UCSD-AML1 (cell line): Measurements from ENCODE around the gene MYNN.
"Not testable (repeated sequence)": the region's sequence is repeated elsewhere in the genome, so short reads cannot be mapped to it uniquely, and the experiment has no call there.

ENCODE experiments used
- DNase-seq: peaks from one replicate; lab custom pipeline; 2025; ENCODE audit not compliant: unreplicated experiment; lab: John Stamatoyannopoulos, UW

MYNN gene

DNA sequence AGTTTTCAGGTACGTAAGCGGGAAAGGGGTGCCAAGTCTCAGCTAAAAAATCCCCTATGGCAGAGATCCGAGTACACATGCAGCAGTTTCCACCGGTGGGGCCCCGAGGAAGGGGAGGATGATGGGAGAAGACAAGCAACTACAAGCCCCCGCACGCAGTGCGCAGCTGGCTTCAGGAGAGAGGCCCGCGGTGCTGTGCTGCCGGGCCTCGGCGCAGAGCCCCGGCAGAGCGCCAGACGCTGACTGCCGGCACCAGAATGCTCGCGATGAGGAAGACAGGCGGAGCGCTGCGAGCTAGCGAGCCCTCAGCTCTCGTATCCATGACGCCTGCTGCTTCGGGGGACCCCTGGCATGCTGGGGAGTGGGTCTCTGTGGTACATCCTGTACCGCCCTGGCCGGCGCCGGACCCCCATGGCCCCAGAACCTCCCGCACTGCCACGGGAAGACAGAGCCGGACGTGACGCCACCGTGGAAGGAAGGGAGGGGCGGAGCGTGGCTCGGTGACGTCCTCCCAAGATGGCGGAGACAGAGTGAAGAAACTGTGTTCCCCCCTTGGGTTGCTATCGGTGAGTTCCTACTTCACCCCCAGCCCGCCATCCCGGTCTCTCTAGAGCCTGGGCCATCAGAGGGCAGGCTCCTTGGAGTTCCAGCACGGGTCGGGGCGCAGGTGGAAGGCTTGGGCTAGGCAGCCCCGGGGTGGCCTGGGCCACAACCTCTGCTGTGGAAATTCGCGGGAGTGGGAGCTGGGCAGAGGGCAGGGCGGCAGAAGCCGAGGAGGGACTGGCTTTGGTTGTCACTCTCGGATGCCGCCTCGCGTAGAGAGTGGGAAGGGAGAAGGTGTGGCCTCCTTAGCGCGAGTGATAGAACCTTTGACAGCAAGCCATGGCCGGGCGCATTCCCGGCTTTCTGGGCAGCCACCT is at the start of gene MYNN:
Gene MYNN (plus strand): TSS at position 500 of the 920 bp plus-strand sequence. CDS start 900 bp downstream, outside the sequence.
- peak; percentile 92 for DNase-seq

DNA sequence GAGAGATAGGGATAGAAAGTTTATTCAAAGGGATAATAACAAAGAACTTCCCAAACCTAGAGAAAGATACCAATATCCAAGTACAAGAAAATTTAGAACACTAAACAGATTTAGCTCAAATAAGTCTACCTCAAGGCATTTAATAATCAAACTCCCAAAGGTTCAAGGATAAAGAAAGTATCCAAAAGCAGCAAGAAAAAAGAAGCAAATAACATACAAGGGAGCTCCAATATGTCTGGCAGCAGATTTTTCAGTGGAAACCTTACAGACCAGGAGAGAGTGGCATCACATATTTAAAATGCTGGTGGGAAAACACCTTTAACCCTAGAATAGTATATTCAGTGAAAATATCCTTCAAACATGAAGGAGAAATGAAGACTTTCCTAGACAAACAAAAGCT is 41.3 kb upstream of the MYNN start:
- DNase-seq: not testable (repeated sequence)

DNA sequence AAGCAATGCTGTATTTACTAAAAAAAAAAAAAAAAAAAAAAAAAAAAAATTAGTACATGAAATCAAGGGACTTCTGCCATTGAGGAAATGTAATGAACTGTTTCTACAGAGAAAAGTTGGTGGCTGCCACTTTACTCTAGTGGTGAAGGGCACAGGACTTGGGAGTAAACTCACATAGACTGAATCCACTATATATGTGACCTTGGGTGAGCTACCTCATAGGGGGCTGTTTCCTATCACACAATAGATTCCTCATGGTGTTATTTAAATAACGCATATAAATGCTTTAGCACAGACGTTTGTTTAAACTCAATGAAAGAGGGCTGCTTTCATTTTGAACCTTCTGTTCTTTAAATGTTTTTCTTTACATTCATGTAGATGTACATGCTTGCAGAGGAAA is 34.1 kb upstream of the MYNN start:
- DNase-seq: no peak

DNA sequence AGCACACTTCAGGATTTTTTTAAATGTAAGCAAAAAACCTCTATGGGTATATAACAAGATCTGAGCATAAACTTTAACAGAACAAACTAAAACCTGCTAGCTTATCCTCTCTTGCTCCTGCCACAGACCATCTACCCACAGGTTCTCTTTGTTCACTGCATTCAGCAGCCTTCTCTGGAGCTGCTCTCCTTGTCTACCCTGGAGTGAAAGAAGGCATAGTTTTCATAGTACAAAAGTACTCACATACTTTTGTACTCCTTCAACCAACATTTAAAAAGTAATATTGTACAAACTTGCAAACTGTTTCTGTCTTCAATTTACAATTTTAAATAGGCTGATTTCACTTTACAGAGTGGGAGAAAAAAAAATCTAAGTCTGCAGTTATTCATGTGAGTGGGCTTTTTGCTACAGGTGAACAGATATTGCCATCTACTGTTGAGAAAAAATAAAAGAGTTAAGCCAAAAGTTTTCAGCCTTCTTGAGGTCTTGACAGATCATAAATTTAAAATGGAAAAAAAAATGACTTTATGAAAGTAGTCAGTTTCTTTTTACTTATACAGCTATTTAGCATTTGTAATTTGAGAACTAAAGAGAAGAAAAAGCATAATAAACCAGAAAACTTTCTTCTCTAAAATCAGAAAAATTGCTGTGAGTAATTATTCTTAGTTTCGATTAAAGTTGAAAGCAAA is 28.7 kb upstream of the MYNN start:
- DNase-seq: no peak

DNA sequence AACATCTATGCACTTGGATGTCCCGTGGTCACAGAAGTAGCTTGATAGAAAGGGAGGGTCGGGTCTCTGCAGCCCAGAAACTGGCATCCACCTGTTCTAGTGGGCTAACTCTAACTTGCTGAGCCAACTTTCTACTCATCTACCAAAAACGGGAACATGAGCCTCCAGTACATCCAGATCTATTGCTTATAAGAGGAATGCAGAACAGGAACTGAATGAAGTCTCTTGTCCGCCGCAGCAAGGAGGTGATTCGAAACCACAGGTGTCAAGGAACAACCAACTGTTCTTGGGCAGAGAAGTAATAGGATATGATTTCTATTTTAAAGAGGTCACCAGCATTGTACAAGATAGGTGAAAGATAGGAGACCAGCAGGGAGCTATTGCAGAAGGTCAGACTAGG is 26.3 kb upstream of the MYNN start:
- no peak for DNase-seq

DNA sequence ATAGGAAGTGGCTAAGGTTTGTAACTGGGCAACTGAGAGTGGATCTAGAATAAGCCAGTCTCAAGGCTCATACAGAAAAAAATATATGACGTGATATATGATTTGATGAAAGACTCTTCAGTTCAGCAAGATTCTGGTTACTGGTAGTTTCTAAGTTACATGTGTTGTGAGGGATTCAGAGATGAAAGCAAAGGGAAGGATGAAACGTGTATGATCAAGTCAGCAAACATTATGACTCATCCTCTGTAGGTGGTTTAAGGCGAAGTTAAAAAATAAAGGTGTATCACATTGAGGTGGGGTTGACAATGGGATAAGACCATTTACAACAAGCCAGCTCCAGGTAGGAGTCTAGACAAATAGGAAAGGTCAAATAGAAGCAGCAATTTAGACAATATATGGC is 24.5 kb upstream of the MYNN start:
- no peak for DNase-seq

DNA sequence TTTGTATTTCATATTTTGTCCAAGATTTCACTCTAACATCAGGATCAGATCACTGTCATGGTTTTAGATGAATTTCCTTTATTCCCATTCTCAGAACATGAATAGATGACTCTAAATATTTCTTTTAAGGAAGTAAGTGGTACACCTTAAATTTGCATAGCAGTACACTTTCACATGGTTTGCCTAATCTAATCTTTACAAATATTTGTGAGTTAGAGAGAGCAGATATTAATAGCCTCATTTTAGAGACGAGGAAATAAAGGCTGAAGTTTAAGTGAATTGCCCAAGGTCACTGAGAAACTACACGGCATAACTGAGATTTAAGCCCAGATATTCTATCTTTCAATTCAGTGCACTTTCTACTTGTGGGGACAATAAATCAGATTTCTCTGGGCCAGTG is 22.5 kb upstream of the MYNN start:
- no peak for DNase-seq

DNA sequence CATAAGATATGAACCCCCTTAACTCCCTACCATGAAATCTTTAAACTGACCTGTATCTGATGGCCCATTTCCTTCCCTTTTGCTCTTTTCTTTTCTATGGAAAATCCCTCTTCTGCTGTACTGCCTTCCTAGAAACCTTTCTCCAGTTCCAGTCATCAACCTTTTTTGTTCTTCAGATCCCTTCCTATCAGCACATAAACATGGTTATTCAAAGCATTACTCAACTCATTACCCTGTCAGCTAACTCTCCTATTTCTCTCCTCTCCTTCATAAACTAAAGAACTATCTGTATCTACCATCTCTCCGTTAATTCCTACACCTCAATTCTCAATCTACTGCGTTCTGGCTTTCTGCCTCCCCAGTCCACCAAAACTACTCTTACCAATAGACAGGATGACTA is 21.3 kb upstream of the MYNN start:
- DNase-seq: no peak

DNA sequence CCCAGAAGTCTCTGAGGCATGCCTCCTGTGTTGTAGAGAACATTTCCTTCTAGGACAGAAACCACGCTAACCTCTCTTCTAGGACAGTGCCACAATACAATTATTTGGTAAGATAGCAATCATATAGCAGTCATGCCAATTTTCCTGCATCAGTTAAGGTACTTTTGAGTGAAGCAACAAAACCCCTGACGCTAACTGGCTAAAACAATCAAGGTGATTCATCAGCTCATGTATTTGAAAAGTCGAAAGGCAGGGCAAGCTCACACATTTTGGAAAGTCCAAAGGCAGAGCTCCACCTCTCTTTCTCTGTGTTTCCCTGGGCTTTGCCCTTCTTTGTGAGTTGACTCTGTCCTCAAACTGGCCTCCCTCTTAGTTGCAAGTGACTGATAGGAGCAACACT is 18.5 kb upstream of the MYNN start:
- DNase-seq: no peak

DNA sequence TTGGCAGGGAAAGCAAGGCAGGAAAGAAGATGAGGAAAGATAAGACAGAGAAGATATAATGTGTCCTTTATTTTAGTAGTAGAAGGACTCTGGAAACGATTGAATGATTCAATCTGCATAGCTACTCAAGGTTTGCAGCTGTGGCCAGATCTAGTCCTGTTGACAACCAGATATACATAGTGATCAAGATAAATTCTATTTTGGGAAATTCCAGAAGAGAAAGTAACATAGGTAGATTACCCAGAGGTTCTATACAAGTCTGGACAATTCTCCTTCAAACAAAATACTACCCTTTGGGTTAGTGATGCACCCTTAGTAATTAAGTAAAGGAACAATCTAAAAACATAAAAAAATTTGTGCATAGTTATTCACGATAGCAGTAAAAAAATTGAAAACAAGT is 17.7 kb upstream of the MYNN start:
- DNase-seq: no peak

DNA sequence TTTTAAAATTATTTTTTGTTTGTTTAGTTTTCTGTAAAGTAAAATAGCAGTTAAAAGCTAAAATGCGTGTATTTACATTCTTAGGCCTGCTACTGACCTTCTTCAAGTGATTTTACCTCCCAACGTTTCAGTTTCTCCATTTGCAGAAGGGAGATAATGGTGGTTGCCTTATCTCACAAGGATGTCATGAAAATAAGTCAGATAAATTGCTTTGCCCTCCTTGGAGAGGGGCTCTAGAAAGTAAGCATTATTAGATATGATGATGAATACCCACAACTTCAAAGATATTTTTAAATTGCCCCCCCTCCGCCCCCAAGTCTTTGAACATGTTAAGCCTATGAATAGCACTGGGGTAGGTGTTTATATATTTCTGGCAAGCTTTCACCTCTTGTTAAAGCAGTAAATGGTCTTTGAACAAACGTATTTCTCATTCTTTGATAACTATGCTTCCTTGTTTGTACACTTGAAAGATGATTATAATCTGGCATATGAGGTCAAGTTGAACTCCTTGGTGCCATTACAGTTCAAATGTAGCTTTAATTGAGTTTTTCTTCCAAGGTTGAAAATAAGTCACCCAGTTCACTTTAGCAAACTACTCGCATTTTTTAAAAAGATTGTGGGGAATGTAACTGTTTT is 14.7 kb upstream of the MYNN start:
- DNase-seq: no peak

DNA sequence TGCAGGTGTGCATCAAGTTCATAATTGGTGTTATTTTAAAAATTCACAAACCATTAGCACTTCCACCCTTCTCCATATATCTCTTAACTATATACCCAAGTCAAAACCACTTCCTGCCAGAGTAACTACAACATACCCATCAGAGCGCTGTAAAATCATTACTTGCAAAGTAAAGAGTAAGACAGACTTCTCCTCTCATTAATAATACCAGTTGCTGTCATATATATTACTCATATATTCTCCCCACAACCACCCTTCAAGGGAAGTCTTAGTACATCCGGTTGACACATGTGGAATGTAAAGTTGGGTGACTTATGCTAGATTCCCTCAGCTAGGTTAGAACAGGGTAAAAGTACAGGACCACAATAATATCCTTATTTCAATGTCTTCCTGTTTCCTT is 13.9 kb upstream of the MYNN start:
- DNase-seq: no peak

DNA sequence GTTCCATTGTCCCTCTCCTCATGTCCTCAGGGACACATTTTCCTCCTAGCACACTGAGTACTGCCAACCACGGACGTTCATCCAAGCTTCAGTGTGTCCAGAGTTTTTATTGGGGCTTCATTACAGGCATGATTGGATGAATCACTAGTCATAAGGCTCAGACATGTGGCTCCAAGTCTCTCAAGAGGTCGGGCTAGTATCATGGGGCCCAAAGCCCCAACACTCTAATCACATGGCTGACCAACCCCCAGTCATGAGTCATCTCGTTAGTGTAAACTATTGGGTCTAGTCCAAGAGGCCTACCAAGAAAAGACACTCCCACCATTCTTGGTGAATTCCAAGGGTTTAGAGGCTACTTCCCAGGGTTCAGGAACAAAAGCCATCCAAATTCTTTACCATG is 12.7 kb upstream of the MYNN start:
- DNase-seq: no peak

DNA sequence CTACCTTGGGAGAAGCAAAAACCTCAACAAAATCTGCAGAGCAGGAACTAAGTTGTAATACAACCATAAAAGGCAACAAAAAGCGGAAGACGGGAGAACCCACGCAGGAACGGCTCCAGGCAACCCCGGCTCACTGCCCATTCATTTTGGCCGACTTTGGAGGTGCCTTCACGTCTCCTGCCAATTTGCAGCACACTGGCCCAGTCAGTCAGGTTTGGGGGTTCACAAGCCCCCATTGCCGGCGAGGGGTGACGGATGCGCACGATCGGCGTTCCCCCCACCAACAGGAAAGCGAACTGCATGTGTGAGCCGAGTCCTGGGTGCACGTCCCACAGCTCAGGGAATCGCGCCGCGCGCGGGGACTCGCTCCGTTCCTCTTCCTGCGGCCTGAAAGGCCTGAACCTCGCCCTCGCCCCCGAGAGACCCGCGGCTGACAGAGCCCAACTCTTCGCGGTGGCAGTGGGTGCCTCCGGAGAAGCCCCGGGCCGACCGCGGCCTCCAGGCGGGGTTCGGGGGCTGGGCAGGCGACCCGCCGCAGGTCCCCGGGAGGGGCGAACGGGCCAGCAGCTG is 8.8 kb upstream of the MYNN start:
- peak; percentile 51 for DNase-seq

DNA sequence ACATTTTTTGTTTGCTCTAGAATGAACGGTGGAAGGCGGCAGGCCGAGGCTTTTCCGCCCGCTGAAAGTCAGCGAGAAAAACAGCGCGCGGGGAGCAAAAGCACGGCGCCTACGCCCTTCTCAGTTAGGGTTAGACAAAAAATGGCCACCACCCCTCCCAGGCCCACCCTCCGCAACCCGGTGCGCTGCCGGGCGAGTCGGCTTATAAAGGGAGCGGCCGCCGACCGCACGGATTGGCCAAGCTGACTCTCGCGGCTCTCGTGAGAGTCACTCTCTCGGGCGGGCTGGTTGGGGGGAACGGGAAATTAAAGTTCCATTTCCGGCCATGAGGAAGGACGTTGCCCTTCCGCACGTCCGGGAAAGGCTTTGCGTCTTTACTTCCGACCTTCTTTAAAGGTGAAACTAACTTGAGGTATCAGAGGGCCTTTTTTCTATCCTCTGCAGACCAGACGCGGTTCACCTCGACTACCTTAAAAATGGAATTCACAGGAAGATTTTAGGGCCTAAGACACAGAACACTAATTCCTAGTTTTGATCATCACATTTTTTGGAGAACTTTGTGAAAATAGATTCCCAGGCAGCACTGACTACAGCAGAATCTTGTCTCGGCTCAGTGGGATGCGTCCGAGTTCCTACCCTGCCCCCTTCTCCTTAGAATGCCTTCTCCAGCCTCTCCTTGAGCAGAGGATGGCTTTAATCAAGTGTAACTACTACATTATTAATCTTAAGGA is 8.1 kb upstream of the MYNN start, which contains the start of gene TERC:
Gene TERC (minus strand): TSS at position 179 of the 731 bp plus-strand sequence.
- peak; percentile 76 for DNase-seq

DNA sequence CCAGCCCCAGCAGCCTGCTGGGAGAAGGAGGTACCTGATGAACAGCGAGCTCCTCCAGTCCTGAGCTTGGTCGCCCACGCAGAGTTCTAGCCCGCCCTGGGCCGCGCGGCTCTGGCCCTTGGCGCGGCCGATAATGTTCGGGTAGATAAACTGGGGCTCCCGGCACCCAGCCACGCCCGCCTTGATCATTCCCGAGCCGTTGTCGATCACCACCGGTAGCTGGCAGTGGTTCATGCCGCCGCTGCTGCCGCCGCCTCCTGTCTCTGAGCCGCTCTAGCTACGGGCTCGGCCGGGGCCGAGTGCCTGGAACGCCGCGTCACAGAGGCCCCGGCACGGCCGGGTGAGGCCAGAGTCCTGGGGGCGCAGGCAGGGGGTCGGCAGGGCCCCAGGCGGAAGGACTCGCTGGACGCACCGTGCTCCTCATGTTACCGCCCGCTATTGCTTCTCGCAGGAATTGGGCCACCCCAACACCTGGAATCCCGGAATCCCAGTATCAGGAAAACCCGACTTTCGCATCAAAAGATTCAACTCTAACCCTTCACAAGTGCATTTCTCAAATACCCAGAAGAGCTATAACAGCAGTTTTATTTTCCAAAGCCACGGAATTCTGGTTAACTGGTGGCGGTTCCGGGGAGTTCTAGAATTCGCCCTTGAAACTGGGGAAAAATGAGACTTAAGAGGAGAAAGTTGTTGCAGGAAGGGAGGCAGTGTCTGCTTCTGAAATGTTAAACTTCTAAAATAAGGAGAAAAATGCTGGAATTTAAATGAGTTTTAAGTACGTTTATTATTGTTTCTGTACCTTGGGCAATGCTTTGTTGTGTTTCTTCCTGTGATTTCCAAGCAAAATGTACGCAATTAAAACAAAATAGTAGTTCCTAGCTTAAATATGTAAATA is 3.7 kb upstream of the MYNN start, which contains the start of gene ACTRT3:
Gene ACTRT3 (minus strand): TSS at position 275 of the 895 bp plus-strand sequence. CDS start 41 bp downstream, at position 234.
- peak; percentile 84 for DNase-seq

DNA sequence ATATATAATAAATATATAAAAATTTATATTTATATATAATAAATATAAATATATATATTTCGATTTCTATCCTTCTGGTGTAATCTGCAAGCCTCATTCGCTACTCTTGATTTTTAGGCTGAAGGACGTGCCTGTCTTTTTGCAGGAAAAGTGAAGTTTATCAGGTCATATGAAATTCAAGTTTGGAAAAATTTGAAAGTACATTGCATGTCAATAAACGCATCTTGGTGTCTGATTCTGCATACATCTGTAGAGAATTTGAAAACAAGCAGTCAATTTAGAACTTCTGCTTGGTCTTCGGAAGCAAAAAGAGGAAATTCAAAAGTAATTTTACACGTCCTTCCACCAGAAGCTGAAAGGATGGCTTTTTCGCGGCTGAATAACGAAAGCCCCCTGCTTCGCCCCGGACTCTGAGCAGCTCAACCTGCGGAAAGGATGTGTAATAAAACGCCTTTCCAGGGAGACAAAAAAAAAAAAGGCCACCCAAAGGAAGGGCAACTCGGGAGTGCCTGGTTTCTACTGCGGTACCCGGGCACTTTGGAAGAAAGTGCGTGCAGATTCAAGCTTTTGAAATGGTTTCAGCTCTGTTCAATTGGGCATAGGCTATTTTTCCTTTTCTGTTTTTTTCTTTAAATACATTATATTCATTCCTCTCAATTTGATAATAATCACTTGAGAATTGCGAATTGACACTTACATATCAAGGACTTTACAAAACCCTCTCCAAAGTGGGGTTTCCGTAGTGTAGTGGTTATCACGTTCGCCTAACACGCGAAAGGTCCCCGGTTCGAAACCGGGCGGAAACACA is 1.5 kb upstream of the MYNN start:
- DNase-seq: peak; percentile 70

DNA sequence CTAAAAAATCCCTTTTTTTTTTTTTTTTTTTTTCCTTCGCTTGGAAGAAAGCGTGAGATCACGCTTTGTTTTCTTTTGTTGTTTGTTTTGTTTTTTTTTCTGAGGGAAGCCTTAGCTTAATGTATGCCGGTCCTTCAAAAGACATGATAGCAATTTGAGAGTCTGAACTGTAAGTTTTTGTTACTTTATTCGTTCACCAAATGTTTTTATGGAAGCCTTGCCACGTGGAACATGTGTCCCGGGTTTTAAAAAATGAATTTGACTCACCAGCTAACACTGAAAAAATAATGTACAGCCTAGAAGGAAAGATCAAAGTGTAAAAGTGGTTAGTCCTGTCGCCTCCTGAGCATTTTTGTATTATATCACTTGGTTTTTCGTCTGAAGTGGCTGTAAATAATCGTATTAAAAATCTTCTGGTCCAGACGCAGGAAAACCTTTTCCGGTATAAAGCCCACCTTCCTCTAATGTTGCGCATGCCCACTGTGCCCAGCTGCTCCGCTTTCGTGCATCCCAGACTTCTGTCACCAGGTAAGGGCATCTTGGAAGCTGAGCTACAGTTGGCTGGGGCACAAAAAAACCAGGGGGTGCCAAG is 795 bp upstream of the MYNN start:
- peak; percentile 80 for DNase-seq
